ENCODE data around the gene NBEA. TPM values are rescaled to one million over a fixed set of nuclear protein-coding genes. Genes with fewer than 3 reads are reported as not detected.

NBEA gene
- total RNA-seq, 3 donors from 2014 or later (not counting 1 experiment from before 2014, with no cell fraction given): 0.27 to 0.66 (median 0.33) TPM

- Mint-ChIP-seq H3K4me1 (peaks cover 44 to 45% of the 10 kb centered on the region in 2 donors), H3K36me3 (peaks cover 7% of the 10 kb centered on the region), H3K4me3 (peak overlapping the region; percentile 93), H3K9me3 (no peaks in the 10 kb centered on the region), H3K27me3 (ENCODE audit: low read depth in 2 of 2) (peaks cover 65 to 73% of the 10 kb centered on the region in 2 donors), H3K27ac (peak overlapping the region; percentile 62 to 74)
- Histone ChIP-seq H3K9me3 (ENCODE audit: control insufficient read depth, insufficient read depth, low read length) (peaks cover 12% of the 10 kb centered on the region), H3K27ac (ENCODE audit: low read length) (no peak overlapping the region), H3K36me3 (ENCODE audit: control insufficient read depth, insufficient read depth, low read length) (no peaks in the 10 kb centered on the region), H3K4me3 (ENCODE audit: low read length) (peak overlapping the region; percentile 29), H3K27me3 (ENCODE audit: control insufficient read depth, insufficient read depth, low read length) (peaks cover 77% of the 10 kb centered on the region), H3K4me1 (ENCODE audit: control insufficient read depth, insufficient read depth, low read length) (peaks cover 39% of the 10 kb centered on the region)
- intact Hi-C loops (cut with micrococcal nuclease): no loop called here
- TF ChIP-seq CTCF (IDR thresholded peaks at IDR 0.05): no peak
- ATAC-seq (peak; percentile 50 to 81 (median 73)), DNase-seq (peak; percentile 10 to 22)
- WGBS (ENCODE audit: insufficient coverage): 8% methylated on average over 47 of the region's 47 CpGs
These were observed 533.3 kb downstream of the NBEA start for GRCh38 chr13:35475212-35475959.

- intact Hi-C loops (cut with micrococcal nuclease): loop anchor here (2.0 kb wide), 1 partner anchor 149 kb away; no protein-coding TSS in a partner anchor
- ATAC-seq: peak in 1 of 3 donors; percentile 25
- Mint-ChIP-seq H3K4me1 (peaks cover 36% of the 10 kb centered on the region in 2 donors), H3K4me3 (peak within 1 kb of the TSS; percentile 93), H3K27me3 (ENCODE audit: low read depth in 2 of 2) (peaks cover 60 to 65% of the 10 kb centered on the region in 2 donors), H3K9me3 (no peaks in the 10 kb centered on the region), H3K27ac (peak within 1 kb of the TSS; percentile 62 to 74), H3K36me3 (peaks cover 7% of the 10 kb centered on the region)
- peaks cover 32% of the 10 kb centered on the region for H3K4me1 ChIP-seq (ENCODE audit: control insufficient read depth, insufficient read depth, low read length)
- H3K36me3 ChIP-seq (ENCODE audit: control insufficient read depth, insufficient read depth, low read length): no peaks in the 10 kb centered on the region
- TF ChIP-seq CTCF (IDR thresholded peaks at IDR 0.05): no peak
- DNase-seq: peak in 1 of 2 donors; percentile 10
- no peak within 1 kb of the TSS for H3K27ac ChIP-seq (ENCODE audit: low read length)
- peak within 1 kb of the TSS; percentile 29 for H3K4me3 ChIP-seq (ENCODE audit: low read length)
- WGBS (ENCODE audit: insufficient coverage): 15% methylated on average over 35 of the region's 35 CpGs
- H3K9me3 ChIP-seq (ENCODE audit: control insufficient read depth, insufficient read depth, low read length): peaks cover 12% of the 10 kb centered on the region
- H3K27me3 ChIP-seq (ENCODE audit: control insufficient read depth, insufficient read depth, low read length): peaks cover 76% of the 10 kb centered on the region
These were observed 534.2 kb downstream of the NBEA start, which contains the start of gene MAB21L1 for GRCh38 chr13:35475960-35476943. Gene MAB21L1, minus strand, starts transcription at chr13:35476689. Its CDS starts 551 bp downstream, at chr13:35476138.

GRCh38 chr13:35477386-35477946 lies 535.4 kb downstream of the NBEA start:
- no peaks in the 10 kb centered on the region for H3K36me3 ChIP-seq (ENCODE audit: control insufficient read depth, insufficient read depth, low read length)
- peaks cover 3% of the 10 kb centered on the region for H3K9me3 ChIP-seq (ENCODE audit: control insufficient read depth, insufficient read depth, low read length)
- Mint-ChIP-seq H3K27ac (no peak overlapping the region), H3K36me3 (peaks cover 7% of the 10 kb centered on the region), H3K9me3 (no peaks in the 10 kb centered on the region), H3K4me3 (peak overlapping the region; percentile 93), H3K4me1 (peaks cover 33 to 34% of the 10 kb centered on the region in 2 donors), H3K27me3 (ENCODE audit: low read depth in 2 of 2) (peaks cover 56 to 58% of the 10 kb centered on the region in 2 donors)
- no peak for ATAC-seq
- no peak for TF ChIP-seq CTCF (IDR thresholded peaks at IDR 0.05)
- DNase-seq: no peak
- peaks cover 68% of the 10 kb centered on the region for H3K27me3 ChIP-seq (ENCODE audit: control insufficient read depth, insufficient read depth, low read length)
- peaks cover 28% of the 10 kb centered on the region for H3K4me1 ChIP-seq (ENCODE audit: control insufficient read depth, insufficient read depth, low read length)
- WGBS (ENCODE audit: insufficient coverage): 74% methylated on average over 3 of the region's 5 CpGs
- no peak overlapping the region for H3K27ac ChIP-seq (ENCODE audit: low read length)
- intact Hi-C loops (cut with micrococcal nuclease): loop anchor here (2.0 kb wide), 1 partner anchor 147 kb away; no protein-coding TSS in a partner anchor
- no peak overlapping the region for H3K4me3 ChIP-seq (ENCODE audit: low read length)

Data from natural killer cell (primary cell).